Hematopoietic multipotent progenitor cell treated with erythropoietin and hydrocortisone succinate and interleukin-3 and kit ligand, for 15 days (in vitro differentiated cells): ENCODE data around the gene ZKSCAN1.

Source experiments
- DNase-seq: peaks from one replicate; pipeline ENCODE4 v3.0.0-alpha.2; 2015; ENCODE audit warnings: low spot score

The ZKSCAN1 gene

DNA sequence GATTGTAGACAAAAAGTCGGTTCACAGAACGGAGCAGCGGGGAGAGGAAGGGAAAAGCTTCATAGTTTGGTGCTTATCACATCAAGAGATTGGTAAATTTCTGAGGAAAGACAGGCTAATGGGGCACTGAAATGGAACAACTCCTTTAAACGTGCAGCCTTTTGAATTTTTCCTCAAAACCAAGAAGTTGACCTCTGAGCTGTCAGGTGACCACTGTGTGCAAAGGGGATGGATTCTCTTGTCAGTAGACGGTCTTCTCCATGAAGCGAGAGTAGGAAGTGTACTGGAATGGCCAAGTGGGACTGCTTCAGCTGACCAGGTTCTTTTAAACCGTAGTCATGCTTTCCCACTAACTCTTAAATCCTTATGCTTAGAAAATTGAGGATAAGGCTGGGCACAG is 22.9 kb downstream of the ZKSCAN1 start:
- no peak for DNase-seq

GRCh38 chr7:100040575-100040974 is 25.2 kb downstream of the ZKSCAN1 start:
- DNase-seq: no peak

DNA sequence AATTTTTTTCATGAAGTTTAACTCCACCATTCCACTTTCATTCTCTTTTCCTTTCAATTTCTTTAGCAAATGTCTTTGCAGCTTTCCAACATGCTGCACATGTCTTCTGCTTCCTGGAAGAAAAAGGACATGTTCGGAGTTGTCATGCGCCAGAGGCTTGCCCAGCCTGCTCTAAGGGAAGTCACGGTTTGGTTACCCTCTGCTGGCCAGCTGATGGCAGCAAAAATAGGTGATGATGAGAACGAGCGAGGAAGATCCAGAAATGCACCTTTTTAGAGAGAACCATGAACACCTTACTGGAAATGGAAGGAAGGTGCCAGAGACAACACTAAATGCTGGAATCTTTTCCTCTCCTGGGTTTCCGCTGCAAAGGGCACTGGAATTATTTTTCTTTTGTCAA is 29.3 kb downstream of the ZKSCAN1 start:
- DNase-seq: no peak

- no peak for DNase-seq
Observed at GRCh38 chr7:100048680-100049079, 33.3 kb downstream of the ZKSCAN1 start.

GRCh38 chr7:100049441-100050291 is 34.3 kb downstream of the ZKSCAN1 start, which contains the start of gene ZSCAN21:
ZSCAN21 (plus strand) TSS chr7:100049774; CDS start chr7:100057007, 7,233 bp downstream.
- peak; percentile 85 for DNase-seq

DNA sequence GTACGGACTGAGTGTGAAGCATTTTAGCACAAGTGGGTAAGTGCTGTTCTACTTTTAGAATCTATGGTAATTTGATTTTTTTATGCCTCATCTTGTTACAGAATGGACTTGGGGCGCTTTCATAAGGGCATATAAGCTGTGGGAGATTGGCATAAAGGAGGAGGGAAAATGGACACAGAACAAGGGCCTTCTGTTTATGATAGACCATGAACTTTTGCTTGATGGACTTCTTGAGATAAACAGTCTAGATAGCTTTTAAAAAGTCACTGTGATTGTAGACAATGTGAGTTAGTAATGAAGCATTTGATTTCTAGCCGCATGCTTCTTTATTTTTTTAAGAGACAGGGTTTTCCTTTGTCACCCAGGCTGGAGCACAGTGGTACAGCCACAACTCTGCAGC is 36.2 kb downstream of the ZKSCAN1 start:
- no peak for DNase-seq

DNA sequence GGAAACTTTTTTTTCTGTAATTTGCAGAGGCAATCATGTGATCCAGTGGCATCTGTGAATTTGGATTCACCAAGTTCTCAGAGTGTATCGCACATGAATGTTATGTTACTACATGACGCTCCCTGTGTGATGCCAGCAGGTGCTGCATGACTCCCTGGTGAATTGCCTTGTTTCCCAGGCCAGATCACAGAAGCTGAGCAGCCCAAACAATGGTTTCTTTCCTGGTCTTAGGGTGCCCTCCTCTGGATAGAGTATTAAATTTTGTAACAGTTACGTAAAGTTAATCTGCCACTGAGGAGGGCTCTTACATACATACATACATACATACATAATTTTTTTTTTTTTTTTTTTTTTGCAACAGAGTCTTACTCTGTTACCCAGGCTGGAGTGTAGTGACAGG is 37.8 kb downstream of the ZKSCAN1 start:
- DNase-seq: peak; percentile 62

GRCh38 chr7:100057006-100057405 is 41.6 kb downstream of the ZKSCAN1 start:
- no peak for DNase-seq

DNA sequence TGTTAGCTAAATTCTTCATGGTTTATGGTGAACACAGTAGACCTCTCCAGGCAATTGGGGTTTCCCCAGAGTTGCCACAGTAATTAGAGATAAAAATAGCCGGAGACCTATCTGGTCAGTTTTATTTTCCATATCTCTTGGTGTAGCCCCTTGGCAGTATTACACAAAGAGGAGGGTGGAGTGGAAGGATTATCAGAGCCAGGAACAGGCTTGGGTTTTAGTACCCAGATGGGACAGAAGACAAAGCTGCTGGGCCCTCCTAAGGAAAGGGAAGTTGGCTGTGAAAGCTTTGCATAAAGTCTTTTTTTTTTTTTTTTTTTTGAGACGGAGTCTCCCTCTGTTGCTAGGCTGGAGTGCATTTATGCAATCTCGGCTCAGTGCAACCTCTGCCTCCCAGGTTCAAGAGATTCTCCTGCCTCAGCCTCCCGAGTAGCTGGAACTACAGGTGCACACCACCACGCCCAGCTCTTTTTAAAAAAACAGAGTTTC is 43.9 kb downstream of the ZKSCAN1 start:
- DNase-seq: no peak

GRCh38 chr7:100061518-100062193 is 46.3 kb downstream of the ZKSCAN1 start:
- DNase-seq: peak; percentile 82

GRCh38 chr7:100063376-100063775 is 48.0 kb downstream of the ZKSCAN1 start:
- no peak for DNase-seq

- DNase-seq: no peak
Observed at GRCh38 chr7:100064162-100064561, 48.8 kb downstream of the ZKSCAN1 start.

GRCh38 chr7:100065452-100066186 is 50.2 kb downstream of the ZKSCAN1 start:
- DNase-seq: peak; percentile 35

DNA sequence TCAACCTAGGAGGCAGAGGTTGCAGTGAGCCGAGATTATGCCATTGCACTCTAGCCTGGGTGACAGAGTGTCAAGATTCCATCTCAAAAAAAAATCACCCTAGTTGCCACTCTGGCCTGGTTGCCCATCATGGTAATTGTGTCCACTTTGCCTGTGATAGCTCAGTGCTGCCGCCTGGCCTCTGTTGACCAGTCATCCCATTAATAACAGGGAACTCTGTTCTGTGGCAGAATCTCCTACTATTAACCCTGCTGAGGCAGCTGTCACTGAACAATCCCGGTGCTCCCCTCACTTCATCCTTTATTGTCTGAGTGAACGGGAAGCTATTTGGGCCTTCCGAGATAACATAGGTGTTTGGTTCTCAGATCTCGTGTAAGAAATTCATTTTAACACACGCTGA is 51.6 kb downstream of the ZKSCAN1 start:
- no peak for DNase-seq

- no peak for DNase-seq
Observed at GRCh38 chr7:100069991-100070390, 54.6 kb downstream of the ZKSCAN1 start.

DNA sequence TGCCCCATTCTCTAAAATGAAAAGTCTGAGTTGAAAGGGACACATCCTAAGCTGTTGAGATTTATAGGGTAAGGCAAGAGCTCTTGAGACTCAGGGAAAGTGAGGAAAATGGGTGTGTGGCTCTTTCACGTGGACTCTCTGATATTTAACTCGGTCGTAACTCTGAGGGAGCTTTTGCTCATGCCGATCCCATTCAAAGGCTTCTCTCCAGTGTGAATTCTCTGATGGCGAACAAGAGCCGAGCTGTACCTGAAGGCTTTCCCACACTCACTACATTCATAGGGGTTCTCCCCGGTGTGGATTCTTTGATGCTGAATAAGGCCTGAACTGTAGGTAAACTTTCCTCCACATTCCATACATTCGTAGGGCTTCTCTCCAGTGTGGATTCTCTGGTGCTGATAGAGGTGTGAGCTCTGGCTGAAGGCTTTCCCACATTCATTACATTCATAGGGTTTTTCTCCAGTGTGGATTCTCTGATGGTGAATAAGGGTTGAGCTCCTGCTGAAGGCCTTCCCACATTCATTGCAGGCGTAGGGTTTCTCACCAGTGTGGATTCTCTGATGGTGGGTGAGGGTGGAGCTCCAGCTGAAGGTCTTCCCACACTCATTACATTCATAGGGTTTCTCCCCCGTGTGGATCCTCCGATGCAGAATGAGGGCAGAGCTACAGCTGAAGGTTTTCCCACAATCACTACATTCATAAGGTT is 55.8 kb downstream of the ZKSCAN1 start:
- DNase-seq: no peak

GRCh38 chr7:100072462-100072861 is 57.1 kb downstream of the ZKSCAN1 start:
- no peak for DNase-seq

- DNase-seq: no peak
Observed at GRCh38 chr7:100074841-100075240, 59.4 kb downstream of the ZKSCAN1 start.

DNA sequence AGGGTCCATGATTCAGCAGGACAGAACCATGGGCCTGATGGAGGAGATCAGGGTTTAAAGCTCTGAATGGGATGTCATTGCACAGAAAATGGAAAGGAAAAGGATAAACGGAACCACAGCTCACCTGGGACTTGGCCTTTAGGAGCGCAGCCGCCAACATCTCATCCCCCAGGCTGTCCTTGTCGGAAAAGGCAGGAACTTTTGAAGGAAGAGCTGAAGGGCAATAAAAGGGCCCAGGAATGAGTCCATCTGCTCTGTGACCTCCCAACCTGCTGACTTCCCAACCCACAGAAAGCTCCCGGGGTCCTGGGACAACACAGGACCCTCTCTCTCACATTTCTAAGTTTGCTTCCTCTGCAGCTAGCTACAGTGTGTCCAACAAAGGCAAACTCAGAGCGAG is 60.0 kb downstream of the ZKSCAN1 start:
- no peak for DNase-seq

DNA sequence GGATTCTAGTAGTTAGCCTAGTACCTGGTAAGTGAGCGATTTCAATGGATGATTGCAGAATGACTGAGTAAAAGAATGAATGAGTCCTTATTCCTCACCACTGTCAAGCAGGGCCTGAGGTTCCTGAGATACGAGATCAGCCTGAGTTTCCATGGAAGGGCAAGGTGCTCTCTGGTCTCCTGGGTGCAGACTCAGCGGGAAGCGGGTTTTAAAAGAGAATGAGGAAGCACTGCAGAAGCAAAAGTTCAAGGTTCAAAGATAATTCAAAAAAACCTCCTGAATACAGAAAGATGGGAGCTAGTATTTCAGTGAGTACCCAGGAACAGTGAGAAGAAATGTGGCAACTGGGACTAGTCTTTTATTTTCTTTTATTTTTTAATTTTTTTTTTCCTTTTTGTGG is 61.8 kb downstream of the ZKSCAN1 start:
- no peak for DNase-seq

- DNase-seq: no peak
Observed at GRCh38 chr7:100079024-100079560, 63.7 kb downstream of the ZKSCAN1 start.
